Neutrophil (primary cell): ENCODE results near the gene C9orf57.

Experiments
- H3K27ac ChIP-seq: fragments of 200-600 bp; sonication (generic); 2 replicates; pipeline ENCODE4 v1.5.1; 2016; ENCODE audit warnings: mild to moderate bottlenecking, moderate library complexity
- H3K27me3 ChIP-seq: fragments of 200-600 bp; sonication (generic); 2 replicates; pipeline ENCODE4 v1.6.0; 2016; ENCODE audit warnings: mild to moderate bottlenecking
- H3K36me3 ChIP-seq: fragments of 200-600 bp; sonication (generic); 2 replicates; pipeline ENCODE4 v1.5.1; 2017
- H3K4me1 ChIP-seq, 2 experiments: fragments of 200-600 bp in 1 of 2; sonication (generic) in 1 of 2; 1 replicate in 1 of 2; 2 replicates in 1 of 2; pipeline versions ENCODE4 v1.5.1 to v1.6.1; 2013 to 2016; ENCODE audit warnings: low read depth in 1 of 2, low read length in 1 of 2, mild to moderate bottlenecking in 1 of 2, moderate library complexity in 1 of 2; ENCODE audit not compliant: control insufficient read depth in 1 of 2, insufficient read depth in 1 of 2
- H3K4me3 ChIP-seq, 2 experiments: fragments of 200-600 bp in 1 of 2; sonication (generic) in 1 of 2; 1 replicate in 1 of 2; 2 replicates in 1 of 2; pipeline ENCODE4 v1.5.1; 2013 to 2016; ENCODE audit warnings: low read depth in 1 of 2, low read length in 1 of 2, mild to moderate bottlenecking in 1 of 2, moderate library complexity in 1 of 2
- H3K9me3 ChIP-seq: fragments of 200-600 bp; sonication (generic); 2 replicates; pipeline ENCODE4 v1.5.1; 2016
- CTCF ChIP-seq: fragments of 200-600 bp; sonication (generic); IDR thresholded peaks from 2 replicates; pipeline ENCODE4 v1.5.1; 2016; ENCODE audit warnings: antibody characterized with exemption

The C9orf57 gene

GRCh38 chr9:72043576-72043975 lies 16.8 kb downstream of the C9orf57 start:
- Histone ChIP-seq H3K9me3 (no peaks in the 10 kb centered on the region), H3K27me3 (no peaks in the 10 kb centered on the region), H3K4me1 (peaks cover 3 to 31% of the 10 kb centered on the region in 2 experiments), H3K4me3 (no peak overlapping the region), H3K36me3 (no peaks in the 10 kb centered on the region), H3K27ac (peak overlapping the region; percentile 91)
- no peak for TF ChIP-seq CTCF

- H3K4me3 ChIP-seq = peak overlapping the region in 1 of 2 experiments; percentile 20
- TF ChIP-seq CTCF = no peak
- H3K36me3 ChIP-seq = no peaks in the 10 kb centered on the region
- H3K27me3 ChIP-seq = no peaks in the 10 kb centered on the region
- H3K4me1 ChIP-seq = peaks cover 3 to 31% of the 10 kb centered on the region in 2 experiments
- no peaks in the 10 kb centered on the region for H3K9me3 ChIP-seq
- peak overlapping the region; percentile 91 for H3K27ac ChIP-seq
Observed at GRCh38 chr9:72042928-72043327, 17.5 kb downstream of the C9orf57 start.

- no peak for TF ChIP-seq CTCF
- Histone ChIP-seq H3K36me3 (no peaks in the 10 kb centered on the region), H3K27ac (peak overlapping the region; percentile 91), H3K27me3 (no peaks in the 10 kb centered on the region), H3K4me1 (peaks cover 3 to 22% of the 10 kb centered on the region in 2 experiments), H3K4me3 (peak overlapping the region in 1 of 2 experiments; percentile 20), H3K9me3 (no peaks in the 10 kb centered on the region)
Observed at GRCh38 chr9:72041775-72042194, 18.6 kb downstream of the C9orf57 start.

GRCh38 chr9:72041369-72041768 lies 19.0 kb downstream of the C9orf57 start:
- TF ChIP-seq CTCF = no peak
- Histone ChIP-seq H3K9me3 (no peaks in the 10 kb centered on the region), H3K4me1 (peaks cover 3 to 20% of the 10 kb centered on the region in 2 experiments), H3K4me3 (peak overlapping the region in 1 of 2 experiments; percentile 20), H3K27ac (peak overlapping the region; percentile 91), H3K36me3 (no peaks in the 10 kb centered on the region), H3K27me3 (no peaks in the 10 kb centered on the region)

GRCh38 chr9:72039532-72039931 lies 20.9 kb downstream of the C9orf57 start:
- no peak for TF ChIP-seq CTCF
- Histone ChIP-seq H3K27me3 (no peaks in the 10 kb centered on the region), H3K36me3 (no peaks in the 10 kb centered on the region), H3K4me1 (peaks cover 3 to 20% of the 10 kb centered on the region in 2 experiments), H3K4me3 (no peak overlapping the region), H3K27ac (no peak overlapping the region), H3K9me3 (no peaks in the 10 kb centered on the region)
